Measurements from ENCODE around the gene ZPBP2. TPM values are rescaled to one million over a fixed set of nuclear protein-coding genes. Genes with fewer than 3 reads are reported as not detected.
A peak's percentile ranks its signal among the peaks of the same experiment; 100 is the strongest.
"Not testable (repeated sequence)": the region's sequence is repeated elsewhere in the genome, so short reads cannot be mapped to it uniquely, and the experiment has no call there.

Gene ZPBP2
- total RNA-seq, 1 experiment from 2014 or later, result not detected

- Histone ChIP-seq H3K36me3 (no peaks in the 10 kb centered on the region), H3K4me3 (no peak overlapping the region), H3K27me3 (peaks cover 58% of the 10 kb centered on the region), H3K9me3 (no peaks in the 10 kb centered on the region)
- no peak for DNase-seq
Observed at GRCh38 chr17:39845052-39845846, 22.8 kb upstream of the ZPBP2 start.

GRCh38 chr17:39846205-39846604, 21.8 kb upstream of the ZPBP2 start:
- H3K9me3 ChIP-seq, result no peaks in the 10 kb centered on the region
- DNase-seq, result no peak
- no peaks in the 10 kb centered on the region for H3K36me3 ChIP-seq
- peaks cover 60% of the 10 kb centered on the region for H3K27me3 ChIP-seq
- no peak overlapping the region for H3K4me3 ChIP-seq

GRCh38 chr17:39848600-39848999, 19.4 kb upstream of the ZPBP2 start:
- H3K4me3 ChIP-seq, result no peak overlapping the region
- no peak for DNase-seq
- no peaks in the 10 kb centered on the region for H3K9me3 ChIP-seq
- peaks cover 63% of the 10 kb centered on the region for H3K27me3 ChIP-seq
- H3K36me3 ChIP-seq, result no peaks in the 10 kb centered on the region

DNA sequence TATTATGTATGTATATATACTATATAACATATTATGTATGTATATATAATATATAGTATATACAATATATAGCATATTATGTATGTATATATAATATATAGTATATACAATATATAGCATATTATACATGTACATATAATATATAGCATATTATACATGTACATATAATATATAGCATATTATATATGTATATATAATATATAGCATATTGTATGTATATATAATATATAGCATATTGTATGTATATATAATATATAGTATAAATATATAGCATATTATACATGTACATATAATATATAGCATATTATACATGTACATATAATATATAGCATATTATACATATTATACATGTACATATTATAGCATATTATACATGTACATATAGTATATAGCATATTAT, 17.8 kb upstream of the ZPBP2 start:
- H3K36me3 ChIP-seq, H3K4me3 ChIP-seq, H3K9me3 ChIP-seq, DNase-seq: not testable (repeated sequence)
- H3K27me3 ChIP-seq, result peaks cover 66% of the 10 kb centered on the region

GRCh38 chr17:39852239-39852638, 15.8 kb upstream of the ZPBP2 start:
- peaks cover 65% of the 10 kb centered on the region for H3K27me3 ChIP-seq
- no peaks in the 10 kb centered on the region for H3K36me3 ChIP-seq
- no peaks in the 10 kb centered on the region for H3K9me3 ChIP-seq
- no peak for DNase-seq
- H3K4me3 ChIP-seq, result no peak overlapping the region

DNA sequence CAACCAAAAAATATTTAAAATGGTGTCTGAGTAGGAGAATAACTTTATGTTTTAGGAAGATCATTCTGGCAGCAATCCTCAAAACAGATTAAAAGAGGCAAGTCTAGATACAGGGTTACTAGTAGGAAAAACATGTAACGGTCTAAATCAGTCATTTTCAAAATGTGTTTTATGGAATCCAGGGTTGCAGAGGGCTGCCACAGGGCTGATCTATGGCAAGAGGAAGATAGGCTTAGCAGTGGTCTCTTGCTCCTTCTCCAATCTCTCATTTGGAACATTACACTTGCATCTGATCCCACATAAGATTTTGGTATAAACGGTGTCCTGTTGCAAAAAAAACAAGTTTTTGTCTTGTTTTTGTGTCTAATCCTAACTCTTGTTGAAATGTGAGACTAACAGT, 13.1 kb upstream of the ZPBP2 start:
- no peak for DNase-seq
- Histone ChIP-seq H3K36me3 (no peaks in the 10 kb centered on the region), H3K27me3 (peaks cover 55% of the 10 kb centered on the region), H3K9me3 (no peaks in the 10 kb centered on the region), H3K4me3 (no peak overlapping the region)

- H3K9me3 ChIP-seq, H3K4me3 ChIP-seq, DNase-seq, H3K36me3 ChIP-seq: not testable (repeated sequence)
- H3K27me3 ChIP-seq, result peaks cover 60% of the 10 kb centered on the region
Observed at GRCh38 chr17:39855911-39856649, 11.9 kb upstream of the ZPBP2 start.

- peaks cover 68% of the 10 kb centered on the region for H3K27me3 ChIP-seq
Observed at GRCh38 chr17:39861235-39861634, 6.8 kb upstream of the ZPBP2 start.

DNA sequence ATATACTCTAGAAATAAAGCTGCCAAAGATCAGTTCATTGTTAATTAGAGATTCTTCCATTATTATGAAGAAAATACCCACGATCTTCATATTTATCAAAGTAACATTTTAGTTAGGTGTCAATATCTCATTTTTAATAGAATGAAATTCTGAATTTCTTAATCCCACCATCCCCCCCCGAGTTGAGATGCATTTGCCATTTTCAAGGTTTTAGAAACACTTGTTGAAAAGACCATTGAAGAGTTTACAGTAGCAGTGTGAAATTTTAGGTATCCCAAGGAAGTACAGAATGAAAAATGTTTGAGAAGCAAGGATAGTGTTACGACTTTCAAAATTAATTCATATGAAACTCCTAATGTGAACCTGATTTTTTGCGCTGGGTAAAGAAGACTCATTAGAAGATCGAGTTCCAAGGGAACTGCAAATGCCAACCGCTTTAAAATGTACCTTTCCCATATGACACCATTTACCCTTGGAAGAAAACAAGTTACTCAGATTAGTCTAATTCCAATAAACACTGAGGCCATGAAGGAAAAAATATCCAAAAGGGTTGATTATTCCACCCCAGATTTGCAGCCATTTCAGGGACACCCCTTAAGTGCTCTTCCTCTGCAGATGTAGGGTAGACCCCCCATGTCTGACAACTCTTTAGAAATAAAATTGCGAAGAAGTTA, 4.6 kb upstream of the ZPBP2 start:
- peaks cover 58% of the 10 kb centered on the region for H3K27me3 ChIP-seq
- H3K4me3 ChIP-seq, result no peak overlapping the region
- H3K9me3 ChIP-seq, result no peaks in the 10 kb centered on the region
- H3K36me3 ChIP-seq, result no peaks in the 10 kb centered on the region
- DNase-seq, result no peak

More at GRCh38 chr17:39861235-39861634, 6.8 kb upstream of the ZPBP2 start:
- no peak for DNase-seq
- Histone ChIP-seq H3K36me3 (no peaks in the 10 kb centered on the region), H3K4me3 (no peak overlapping the region), H3K9me3 (no peaks in the 10 kb centered on the region)

DNA sequence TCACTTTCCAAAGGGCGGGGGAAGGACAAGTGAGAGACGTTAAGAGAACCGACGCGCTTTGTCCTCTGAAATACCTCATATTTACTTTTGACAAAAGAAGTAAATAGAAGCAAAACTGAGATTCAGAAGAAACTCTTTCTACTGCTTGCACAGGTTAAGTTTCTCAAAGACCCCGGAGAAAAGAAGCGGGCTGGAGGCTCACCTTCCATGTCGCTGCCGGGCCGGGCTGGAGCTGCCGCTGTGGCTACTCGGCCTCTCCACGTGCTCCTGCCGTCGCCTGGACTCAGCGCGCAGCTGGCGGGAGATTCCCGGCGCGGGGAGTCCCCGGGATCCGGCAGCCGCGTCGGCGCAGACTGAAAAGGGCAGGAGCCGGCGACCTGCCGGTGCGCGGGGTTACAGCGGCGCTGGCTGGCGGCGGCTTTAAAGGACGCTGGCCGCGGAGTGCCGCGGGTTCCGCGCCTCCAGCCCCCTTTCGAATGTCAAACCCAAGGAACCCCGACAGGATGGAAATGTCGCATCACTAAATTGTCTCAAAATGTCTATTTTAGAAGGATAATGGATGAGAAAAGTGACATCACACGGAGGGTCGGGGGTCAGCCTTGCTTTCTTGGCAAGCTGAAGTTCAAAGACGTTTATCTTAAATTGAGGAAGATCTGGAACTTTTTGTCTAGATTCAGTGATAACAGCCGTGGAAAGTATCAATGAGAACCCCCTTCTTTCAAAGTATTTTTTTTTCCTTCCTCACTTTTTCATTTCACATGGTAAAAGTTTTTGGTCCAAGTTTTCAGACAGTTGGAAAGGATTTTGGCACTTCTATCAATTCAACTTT, 3.9 kb upstream of the ZPBP2 start, which contains the start of gene IKZF3:
Gene IKZF3 (minus strand): TSS at position 395 of the 829 bp plus-strand sequence. CDS start 186 bp downstream, at position 209.
- Histone ChIP-seq H3K9me3 (no peaks in the 10 kb centered on the region), H3K27me3 (peaks cover 58% of the 10 kb centered on the region), H3K36me3 (no peaks in the 10 kb centered on the region), H3K4me3 (no peak within 1 kb of the TSS)
- peak; percentile 53 for DNase-seq

- peaks cover 51% of the 10 kb centered on the region for H3K27me3 ChIP-seq
- no peak for DNase-seq
- H3K9me3 ChIP-seq, result no peaks in the 10 kb centered on the region
- no peaks in the 10 kb centered on the region for H3K36me3 ChIP-seq
- H3K4me3 ChIP-seq, result no peak overlapping the region
Observed at GRCh38 chr17:39866013-39866730, 1.8 kb upstream of the ZPBP2 start.

- Histone ChIP-seq H3K36me3 (no peaks in the 10 kb centered on the region), H3K4me3 (no peak overlapping the region), H3K27me3 (peaks cover 41% of the 10 kb centered on the region), H3K9me3 (no peaks in the 10 kb centered on the region)
- DNase-seq, result no peak
Observed at GRCh38 chr17:39867084-39867879, 720 bp upstream of the ZPBP2 start.

- Histone ChIP-seq H3K36me3 (no peaks in the 10 kb centered on the region), H3K4me3 (no peak overlapping the region), H3K9me3 (no peaks in the 10 kb centered on the region), H3K27me3 (peaks cover 39% of the 10 kb centered on the region)
- no peak for DNase-seq
Observed at GRCh38 chr17:39868554-39868942, 546 bp downstream of the ZPBP2 start.

DNA sequence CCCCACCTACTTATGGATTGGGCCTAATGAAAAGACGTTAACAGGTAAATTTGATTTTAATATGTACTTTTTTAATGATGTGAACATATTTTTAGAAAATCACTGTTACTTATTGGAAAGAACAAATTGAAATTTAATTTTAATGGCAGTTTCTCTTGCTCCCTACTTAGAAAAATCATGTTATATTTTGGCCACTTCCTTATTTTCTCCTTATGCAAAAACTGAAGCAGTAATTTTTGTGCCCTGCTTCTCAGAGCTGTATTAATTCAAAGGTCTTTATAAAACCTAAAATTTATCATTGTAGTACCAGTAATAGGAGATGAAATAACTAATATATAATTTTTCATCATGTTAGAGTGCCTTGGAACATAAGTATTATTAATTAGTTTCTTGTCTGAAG, 2.8 kb downstream of the ZPBP2 start:
- Histone ChIP-seq H3K27me3 (peaks cover 25% of the 10 kb centered on the region), H3K4me3 (no peak overlapping the region), H3K36me3 (no peaks in the 10 kb centered on the region), H3K9me3 (no peaks in the 10 kb centered on the region)
- no peak for DNase-seq

- no peaks in the 10 kb centered on the region for H3K36me3 ChIP-seq
- peaks cover 29% of the 10 kb centered on the region for H3K27me3 ChIP-seq
- H3K4me3 ChIP-seq, result no peak overlapping the region
- H3K9me3 ChIP-seq, result no peaks in the 10 kb centered on the region
- no peak for DNase-seq
Observed at GRCh38 chr17:39871801-39872200, 3.8 kb downstream of the ZPBP2 start.
